Measurements from ENCODE around the gene RAB11FIP4.

Gene RAB11FIP4

DNA sequence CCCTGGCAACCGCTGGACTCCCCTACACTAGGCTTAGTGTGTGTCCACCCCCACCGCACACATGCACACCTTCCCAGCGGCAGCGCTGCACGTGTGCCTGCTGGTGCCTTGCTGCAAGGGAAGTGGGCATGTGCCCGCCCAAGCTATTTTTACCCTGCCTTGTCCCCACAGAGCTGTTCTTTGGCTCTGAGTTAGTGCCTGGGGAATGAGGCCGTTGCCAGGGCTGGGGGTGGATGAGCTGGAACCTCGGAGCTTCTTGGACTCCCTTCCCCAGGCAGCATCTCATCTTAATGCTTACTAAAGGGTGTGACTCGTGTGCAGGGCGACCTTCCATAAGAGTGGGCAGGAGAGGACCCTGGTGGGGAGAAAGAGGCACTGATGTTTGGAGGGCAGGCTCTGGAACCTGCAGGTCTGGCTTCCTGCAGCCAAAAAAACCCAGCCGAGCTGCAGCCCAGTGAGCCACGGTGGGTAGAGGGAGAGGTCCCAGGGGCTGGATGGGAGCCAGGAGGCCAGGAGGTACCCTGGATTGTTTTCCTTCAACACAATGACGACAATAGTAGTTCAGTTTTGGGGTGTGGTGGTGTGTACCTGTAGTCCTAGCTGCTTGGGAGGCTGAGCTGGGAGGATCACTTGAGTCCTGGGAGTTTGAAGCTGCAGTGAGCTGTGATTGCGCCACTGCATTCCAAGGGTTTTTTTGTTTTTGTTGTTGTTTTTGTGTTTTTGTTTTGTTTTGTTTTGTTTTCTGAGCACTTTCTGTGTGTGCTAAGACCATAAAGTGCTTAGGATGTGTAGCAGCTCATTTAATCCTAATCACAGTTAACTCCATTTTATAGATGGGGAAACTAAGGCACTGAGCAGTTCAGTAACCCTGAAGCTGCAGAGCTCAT is 119.1 kb downstream of the RAB11FIP4 start:
- no peak overlapping the region for H3K9ac ChIP-seq (ENCODE audit: low read depth, low read length)
- H3K4me2 ChIP-seq (ENCODE audit: insufficient read depth, low read length), result no peak overlapping the region
- H3K4me3 ChIP-seq (ENCODE audit: low read depth in 1 of 2, low read length in 2 of 2), result no peak overlapping the region
- TF ChIP-seq EZH2 (IDR thresholded peaks at IDR 0.05; ENCODE audit: borderline replicate concordance, low read depth, low read length, severe bottlenecking), result no peak
- TF ChIP-seq, protein P1, sequence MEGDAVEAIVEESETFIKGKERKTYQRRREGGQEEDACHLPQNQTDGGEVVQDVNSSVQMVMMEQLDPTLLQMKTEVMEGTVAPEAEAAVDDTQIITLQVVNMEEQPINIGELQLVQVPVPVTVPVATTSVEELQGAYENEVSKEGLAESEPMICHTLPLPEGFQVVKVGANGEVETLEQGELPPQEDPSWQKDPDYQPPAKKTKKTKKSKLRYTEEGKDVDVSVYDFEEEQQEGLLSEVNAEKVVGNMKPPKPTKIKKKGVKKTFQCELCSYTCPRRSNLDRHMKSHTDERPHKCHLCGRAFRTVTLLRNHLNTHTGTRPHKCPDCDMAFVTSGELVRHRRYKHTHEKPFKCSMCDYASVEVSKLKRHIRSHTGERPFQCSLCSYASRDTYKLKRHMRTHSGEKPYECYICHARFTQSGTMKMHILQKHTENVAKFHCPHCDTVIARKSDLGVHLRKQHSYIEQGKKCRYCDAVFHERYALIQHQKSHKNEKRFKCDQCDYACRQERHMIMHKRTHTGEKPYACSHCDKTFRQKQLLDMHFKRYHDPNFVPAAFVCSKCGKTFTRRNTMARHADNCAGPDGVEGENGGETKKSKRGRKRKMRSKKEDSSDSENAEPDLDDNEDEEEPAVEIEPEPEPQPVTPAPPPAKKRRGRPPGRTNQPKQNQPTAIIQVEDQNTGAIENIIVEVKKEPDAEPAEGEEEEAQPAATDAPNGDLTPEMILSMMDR (IDR thresholded peaks at IDR 0.05; ENCODE audit: borderline replicate concordance, extremely low read depth, low read length, poor library complexity, severe bottlenecking), result no peak
- DNase-seq (no peak), ATAC-seq (ENCODE audit: insufficient read depth, low read depth) (no peak)
- H3K79me2 ChIP-seq (ENCODE audit: insufficient read depth, low read length), result no peaks in the 10 kb centered on the region
- H4K20me1 ChIP-seq (ENCODE audit: insufficient read depth, low read length), result no peaks in the 10 kb centered on the region
- no peaks in the 10 kb centered on the region for H3K36me3 ChIP-seq (ENCODE audit: insufficient read depth, low read length)
- H3K27ac ChIP-seq (ENCODE audit: low read length), result no peak overlapping the region
- H3K9me3 ChIP-seq (ENCODE audit: insufficient read depth, low read length, severe bottlenecking), result no peaks in the 10 kb centered on the region
- H3K27me3 ChIP-seq (ENCODE audit: insufficient read depth, low read length, poor library complexity), result no peaks in the 10 kb centered on the region
- H2AFZ ChIP-seq (ENCODE audit: low read depth, low read length), result no peak overlapping the region
- H3K4me1 ChIP-seq (ENCODE audit: insufficient read depth, low read length), result no peaks in the 10 kb centered on the region

GRCh38 chr17:31511195-31511578 is 119.7 kb downstream of the RAB11FIP4 start:
- no peak overlapping the region for H3K27ac ChIP-seq (ENCODE audit: low read length)
- ATAC-seq (ENCODE audit: insufficient read depth, low read depth), result no peak
- H3K4me2 ChIP-seq (ENCODE audit: insufficient read depth, low read length), result no peak overlapping the region
- DNase-seq, result no peak
- H3K9me3 ChIP-seq (ENCODE audit: insufficient read depth, low read length, severe bottlenecking), result no peaks in the 10 kb centered on the region
- no peak overlapping the region for H2AFZ ChIP-seq (ENCODE audit: low read depth, low read length)
- no peak for TF ChIP-seq EZH2 (IDR thresholded peaks at IDR 0.05; ENCODE audit: borderline replicate concordance, low read depth, low read length, severe bottlenecking)
- H4K20me1 ChIP-seq (ENCODE audit: insufficient read depth, low read length), result no peaks in the 10 kb centered on the region
- no peaks in the 10 kb centered on the region for H3K79me2 ChIP-seq (ENCODE audit: insufficient read depth, low read length)
- H3K9ac ChIP-seq (ENCODE audit: low read depth, low read length), result no peak overlapping the region
- no peaks in the 10 kb centered on the region for H3K36me3 ChIP-seq (ENCODE audit: insufficient read depth, low read length)
- no peaks in the 10 kb centered on the region for H3K4me1 ChIP-seq (ENCODE audit: insufficient read depth, low read length)
- no peak overlapping the region for H3K4me3 ChIP-seq (ENCODE audit: low read depth in 1 of 2, low read length in 2 of 2)
- no peaks in the 10 kb centered on the region for H3K27me3 ChIP-seq (ENCODE audit: insufficient read depth, low read length, poor library complexity)

GRCh38 chr17:31511580-31511979 is 120.1 kb downstream of the RAB11FIP4 start:
- Histone ChIP-seq H2AFZ (ENCODE audit: low read depth, low read length) (no peak overlapping the region), H3K9me3 (ENCODE audit: insufficient read depth, low read length, severe bottlenecking) (no peaks in the 10 kb centered on the region), H4K20me1 (ENCODE audit: insufficient read depth, low read length) (no peaks in the 10 kb centered on the region), H3K79me2 (ENCODE audit: insufficient read depth, low read length) (no peaks in the 10 kb centered on the region), H3K4me2 (ENCODE audit: insufficient read depth, low read length) (no peak overlapping the region), H3K27me3 (ENCODE audit: insufficient read depth, low read length, poor library complexity) (no peaks in the 10 kb centered on the region), H3K4me1 (ENCODE audit: insufficient read depth, low read length) (no peaks in the 10 kb centered on the region), H3K4me3 (ENCODE audit: low read depth in 1 of 2, low read length in 2 of 2) (no peak overlapping the region), H3K36me3 (ENCODE audit: insufficient read depth, low read length) (no peaks in the 10 kb centered on the region), H3K27ac (ENCODE audit: low read length) (no peak overlapping the region), H3K9ac (ENCODE audit: low read depth, low read length) (no peak overlapping the region)
- ATAC-seq (ENCODE audit: insufficient read depth, low read depth) (no peak), DNase-seq (no peak)
- TF ChIP-seq, protein P1 (IDR thresholded peaks at IDR 0.05; ENCODE audit: borderline replicate concordance, extremely low read depth, low read length, poor library complexity, severe bottlenecking), result no peak
- TF ChIP-seq EZH2 (IDR thresholded peaks at IDR 0.05; ENCODE audit: borderline replicate concordance, low read depth, low read length, severe bottlenecking), result no peak

- Histone ChIP-seq H3K4me1 (ENCODE audit: insufficient read depth, low read length) (no peaks in the 10 kb centered on the region), H2AFZ (ENCODE audit: low read depth, low read length) (no peak overlapping the region), H3K27ac (ENCODE audit: low read length) (no peak overlapping the region), H3K36me3 (ENCODE audit: insufficient read depth, low read length) (no peaks in the 10 kb centered on the region), H3K4me3 (ENCODE audit: low read depth in 1 of 2, low read length in 2 of 2) (no peak overlapping the region), H3K4me2 (ENCODE audit: insufficient read depth, low read length) (no peak overlapping the region), H3K9me3 (ENCODE audit: insufficient read depth, low read length, severe bottlenecking) (no peaks in the 10 kb centered on the region), H3K9ac (ENCODE audit: low read depth, low read length) (no peak overlapping the region), H4K20me1 (ENCODE audit: insufficient read depth, low read length) (no peaks in the 10 kb centered on the region), H3K79me2 (ENCODE audit: insufficient read depth, low read length) (no peaks in the 10 kb centered on the region), H3K27me3 (ENCODE audit: insufficient read depth, low read length, poor library complexity) (no peaks in the 10 kb centered on the region)
- ATAC-seq (ENCODE audit: insufficient read depth, low read depth) (no peak), DNase-seq (no peak)
- no peak for TF ChIP-seq EZH2 (IDR thresholded peaks at IDR 0.05; ENCODE audit: borderline replicate concordance, low read depth, low read length, severe bottlenecking)
- TF ChIP-seq, protein P1 (IDR thresholded peaks at IDR 0.05; ENCODE audit: borderline replicate concordance, extremely low read depth, low read length, poor library complexity, severe bottlenecking), result no peak
Measured at GRCh38 chr17:31512104-31512740, 120.7 kb downstream of the RAB11FIP4 start.
